UCSD-AML1 (cell line): ENCODE results near the gene TLCD2.
A peak's percentile ranks its signal among the peaks of the same experiment; 100 is the strongest.
"Not testable (repeated sequence)": the region's sequence is repeated elsewhere in the genome, so short reads cannot be mapped to it uniquely, and the experiment has no call there.

Source experiments
- DNase-seq: peaks from one replicate; lab custom pipeline; 2025; ENCODE audit not compliant: unreplicated experiment; lab: John Stamatoyannopoulos, UW

TLCD2 gene

GRCh38 chr17:1718362-1719165, 8.4 kb upstream of the TLCD2 start:
- no peak for DNase-seq

- DNase-seq = peak; percentile 88
These were observed 6.9 kb upstream of the TLCD2 start for GRCh38 chr17:1716912-1717695.

- peak; percentile 100 for DNase-seq
These were observed 6.1 kb upstream of the TLCD2 start for GRCh38 chr17:1716076-1716911.

GRCh38 chr17:1715803-1716075, 5.6 kb upstream of the TLCD2 start:
- no peak for DNase-seq

GRCh38 chr17:1714980-1715802, 5.0 kb upstream of the TLCD2 start:
- peak; percentile 51 for DNase-seq

GRCh38 chr17:1714427-1714979, 4.3 kb upstream of the TLCD2 start:
- peak; percentile 89 for DNase-seq

GRCh38 chr17:1713878-1714426, 3.8 kb upstream of the TLCD2 start:
- peak; percentile 57 for DNase-seq

- no peak for DNase-seq
These were observed 3.1 kb upstream of the TLCD2 start for GRCh38 chr17:1713160-1713877.

GRCh38 chr17:1712271-1712670, 2.1 kb upstream of the TLCD2 start:
- DNase-seq = no peak

GRCh38 chr17:1711804-1712203, 1.6 kb upstream of the TLCD2 start:
- DNase-seq = no peak

- DNase-seq = no peak
These were observed 803 bp upstream of the TLCD2 start for GRCh38 chr17:1710807-1711553.

GRCh38 chr17:1709403-1709951, 700 bp downstream of the TLCD2 start:
- no peak for DNase-seq

GRCh38 chr17:1708791-1709346, 1.3 kb downstream of the TLCD2 start:
- not testable (repeated sequence) for DNase-seq

GRCh38 chr17:1707107-1707506, 3.1 kb downstream of the TLCD2 start:
- DNase-seq = no peak

GRCh38 chr17:1705004-1705403, 5.2 kb downstream of the TLCD2 start:
- DNase-seq = no peak

GRCh38 chr17:1703063-1703462, 7.1 kb downstream of the TLCD2 start:
- DNase-seq = no peak

- not testable (repeated sequence) for DNase-seq
These were observed 10.3 kb downstream of the TLCD2 start for GRCh38 chr17:1699891-1700290.

- DNase-seq = no peak
These were observed 12.5 kb downstream of the TLCD2 start for GRCh38 chr17:1697681-1698080.
